A673 (cell line): ENCODE results near the gene BABAM2.

ENCODE experiments used
- EZH2 ChIP-seq: fragments of 200-600 bp; sonication (generic); IDR thresholded peaks from 2 replicates; pipeline ENCODE4 v1.6.1; 2017; ENCODE audit warnings: borderline replicate concordance, low read depth, mild to moderate bottlenecking, mixed read lengths, antibody characterized with exemption, low read length; ENCODE audit not compliant: poor library complexity, severe bottlenecking
- TF ChIP-seq, protein P1 (sequence below): fragments of 300-800, 200-600 bp; sonication (generic); conservative IDR thresholded peaks from 2 replicates; pipeline ENCODE4 v1.5.1; 2017; ENCODE audit warnings: low read depth, mild to moderate bottlenecking, antibody characterized with exemption, low read length, moderate library complexity, mixed read lengths

DNA sequence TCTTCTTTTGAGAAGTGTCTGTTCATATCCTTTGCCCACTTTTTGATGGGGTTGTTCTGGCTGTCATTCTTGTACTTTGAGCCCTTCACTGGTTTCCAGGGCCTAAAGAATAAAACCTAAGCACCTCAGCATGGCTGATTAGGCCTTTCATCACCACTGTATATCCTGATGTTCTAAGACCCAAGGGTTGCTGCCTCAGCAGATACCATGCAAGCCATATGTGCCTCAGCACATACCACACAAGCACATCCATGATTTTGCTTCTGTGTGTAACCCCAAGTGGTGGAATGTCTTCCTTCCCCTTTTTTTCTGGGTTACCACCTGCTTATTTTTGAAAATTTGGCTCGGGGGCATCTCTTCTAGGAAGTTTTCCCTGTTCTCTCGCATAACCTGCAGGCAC, 11.7 kb upstream of the BABAM2 start:
- TF ChIP-seq, protein P1, sequence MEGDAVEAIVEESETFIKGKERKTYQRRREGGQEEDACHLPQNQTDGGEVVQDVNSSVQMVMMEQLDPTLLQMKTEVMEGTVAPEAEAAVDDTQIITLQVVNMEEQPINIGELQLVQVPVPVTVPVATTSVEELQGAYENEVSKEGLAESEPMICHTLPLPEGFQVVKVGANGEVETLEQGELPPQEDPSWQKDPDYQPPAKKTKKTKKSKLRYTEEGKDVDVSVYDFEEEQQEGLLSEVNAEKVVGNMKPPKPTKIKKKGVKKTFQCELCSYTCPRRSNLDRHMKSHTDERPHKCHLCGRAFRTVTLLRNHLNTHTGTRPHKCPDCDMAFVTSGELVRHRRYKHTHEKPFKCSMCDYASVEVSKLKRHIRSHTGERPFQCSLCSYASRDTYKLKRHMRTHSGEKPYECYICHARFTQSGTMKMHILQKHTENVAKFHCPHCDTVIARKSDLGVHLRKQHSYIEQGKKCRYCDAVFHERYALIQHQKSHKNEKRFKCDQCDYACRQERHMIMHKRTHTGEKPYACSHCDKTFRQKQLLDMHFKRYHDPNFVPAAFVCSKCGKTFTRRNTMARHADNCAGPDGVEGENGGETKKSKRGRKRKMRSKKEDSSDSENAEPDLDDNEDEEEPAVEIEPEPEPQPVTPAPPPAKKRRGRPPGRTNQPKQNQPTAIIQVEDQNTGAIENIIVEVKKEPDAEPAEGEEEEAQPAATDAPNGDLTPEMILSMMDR = no peak
- TF ChIP-seq EZH2 = no peak
